Gastroesophageal sphincter (tissue), 4 donors: ENCODE results near the gene SHKBP1. TPM values are rescaled to one million over a fixed set of nuclear protein-coding genes. Genes with fewer than 3 reads are reported as not detected.
A peak's percentile ranks its signal among the peaks of the same experiment; 100 is the strongest.

Experiments
- ATAC-seq: fragments of 150-250 bp; one replicate; pipeline ENCODE4 v1.9.1; 2016; ENCODE audit warnings: mild to moderate bottlenecking, moderate library complexity
- H3K27ac ChIP-seq, 4 donors: fragments of 200-600 bp; sonication (generic) in 3 of 4; 1 replicate in 3 of 4; 2 replicates in 1 of 4; pipeline ENCODE4 v1.5.1; 2016 to 2019
- H3K27me3 ChIP-seq: fragments of 200-600 bp; sonication (generic); one replicate; pipeline ENCODE4 v1.5.1; 2019
- H3K36me3 ChIP-seq, 2 donors: fragments of 200-600 bp; sonication (generic); one replicate each; pipeline ENCODE4 v1.5.1; 2019; ENCODE audit warnings: control low read depth in 1 of 2
- H3K4me1 ChIP-seq, 3 donors: fragments of 200-600 bp; sonication (generic); 1 replicate in 2 of 3; 2 replicates in 1 of 3; pipeline ENCODE4 v1.5.1; 2016 to 2019; ENCODE audit warnings: control low read depth in 2 of 3
- H3K4me3 ChIP-seq, 2 donors: fragments of 200-600 bp; sonication (generic); one replicate each; pipeline ENCODE4 v1.5.1; 2019; ENCODE audit warnings: mild to moderate bottlenecking in 1 of 2, moderate library complexity in 1 of 2
- H3K9me3 ChIP-seq, 3 donors: fragments of 200-600 bp; sonication (generic); one replicate each; pipeline ENCODE4 v1.5.1; 2017 to 2019; ENCODE audit warnings: control low read depth in 2 of 3
- EP300 ChIP-seq: sonication (generic); formaldehyde crosslinking; IDR thresholded peaks from one replicate; pipeline ENCODE4 v1.6.1; 2017; ENCODE audit warnings: antibody characterized with exemption, mild to moderate bottlenecking
- POLR2A ChIP-seq, 2 donors: fragments of 450-650 bp; IDR thresholded peaks; one replicate each; pipeline ENCODE4 v1.6.1; 2017; ENCODE audit warnings: antibody characterized with exemption in 2 of 2, mild to moderate bottlenecking in 2 of 2, moderate library complexity in 1 of 2
- POLR2AphosphoS5 ChIP-seq: sonication (generic); formaldehyde crosslinking; IDR thresholded peaks from one replicate; pipeline ENCODE4 v1.6.1; 2017; ENCODE audit warnings: antibody characterized with exemption
- WGBS, 2 donors: methylation state at CpG; one replicate each; pipeline ENCODE4 v1.1.5; 2018; ENCODE audit warnings: low coverage in 1 of 2; 5-methylcytosine and 5-hydroxymethylcytosine counted together
- total RNA-seq, 4 donors: library from RNA; depleted of rRNA; stranded (reverse); fragments of >200 nt; gene quantifications; one replicate each; pipeline ENCODE4 v1.1.0, GENCODE V29; 2016
- TF ChIP-seq, protein P1 (sequence below), 4 experiments: fragments of 200-600 bp in 2 of 4; fragments of 450-650 bp in 2 of 4; sonication (generic) in 1 of 4; IDR thresholded peaks; one replicate each; pipeline ENCODE4 v1.5.1; 2017 to 2019; ENCODE audit warnings: antibody characterized with exemption in 4 of 4, mild to moderate bottlenecking in 2 of 4, moderate library complexity in 2 of 4

Gene SHKBP1
- total RNA-seq, 4 donors from 2014 or later, result 30.3 to 50.1 (median 37.7) TPM

DNA sequence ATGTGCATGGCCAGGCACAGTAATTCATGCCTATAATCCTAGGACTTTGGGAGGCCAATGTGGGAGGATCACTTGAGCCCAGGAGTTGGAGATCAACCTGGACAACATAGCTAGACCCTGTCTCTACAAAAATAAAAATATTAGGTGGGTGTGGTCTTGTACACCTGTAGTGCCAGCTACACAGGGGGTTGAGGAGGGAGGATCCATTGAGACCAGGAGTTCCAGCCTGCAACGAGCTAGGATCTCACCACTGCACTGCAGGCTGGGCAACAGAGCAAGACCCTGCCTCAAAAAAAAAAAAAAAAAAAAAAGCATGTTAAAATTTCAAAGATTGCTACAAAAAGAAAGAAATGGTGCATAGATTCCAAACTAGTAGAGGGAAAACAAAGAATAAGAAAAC is 61.7 kb downstream of the SHKBP1 start:
- WGBS, 2 donors, result 83% methylated on average over 1 of the region's 1 CpG; no CpG with 5 or more reads in 1 of the 2 donors
- TF ChIP-seq POLR2AphosphoS5 (no peak), EP300 (no peak), POLR2A (IDR thresholded peaks at IDR 0.05) (no peak)
- TF ChIP-seq, protein P1, sequence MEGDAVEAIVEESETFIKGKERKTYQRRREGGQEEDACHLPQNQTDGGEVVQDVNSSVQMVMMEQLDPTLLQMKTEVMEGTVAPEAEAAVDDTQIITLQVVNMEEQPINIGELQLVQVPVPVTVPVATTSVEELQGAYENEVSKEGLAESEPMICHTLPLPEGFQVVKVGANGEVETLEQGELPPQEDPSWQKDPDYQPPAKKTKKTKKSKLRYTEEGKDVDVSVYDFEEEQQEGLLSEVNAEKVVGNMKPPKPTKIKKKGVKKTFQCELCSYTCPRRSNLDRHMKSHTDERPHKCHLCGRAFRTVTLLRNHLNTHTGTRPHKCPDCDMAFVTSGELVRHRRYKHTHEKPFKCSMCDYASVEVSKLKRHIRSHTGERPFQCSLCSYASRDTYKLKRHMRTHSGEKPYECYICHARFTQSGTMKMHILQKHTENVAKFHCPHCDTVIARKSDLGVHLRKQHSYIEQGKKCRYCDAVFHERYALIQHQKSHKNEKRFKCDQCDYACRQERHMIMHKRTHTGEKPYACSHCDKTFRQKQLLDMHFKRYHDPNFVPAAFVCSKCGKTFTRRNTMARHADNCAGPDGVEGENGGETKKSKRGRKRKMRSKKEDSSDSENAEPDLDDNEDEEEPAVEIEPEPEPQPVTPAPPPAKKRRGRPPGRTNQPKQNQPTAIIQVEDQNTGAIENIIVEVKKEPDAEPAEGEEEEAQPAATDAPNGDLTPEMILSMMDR (IDR thresholded peaks at IDR 0.05), result no peak
- Histone ChIP-seq H3K36me3 (no peaks in the 10 kb centered on the region), H3K27me3 (no peaks in the 10 kb centered on the region), H3K27ac (no peak overlapping the region), H3K4me3 (no peak overlapping the region), H3K9me3 (no peaks in the 10 kb centered on the region), H3K4me1 (peaks cover 0 to 40% (median 19%) of the 10 kb centered on the region in 3 donors)
- ATAC-seq, result no peak

DNA sequence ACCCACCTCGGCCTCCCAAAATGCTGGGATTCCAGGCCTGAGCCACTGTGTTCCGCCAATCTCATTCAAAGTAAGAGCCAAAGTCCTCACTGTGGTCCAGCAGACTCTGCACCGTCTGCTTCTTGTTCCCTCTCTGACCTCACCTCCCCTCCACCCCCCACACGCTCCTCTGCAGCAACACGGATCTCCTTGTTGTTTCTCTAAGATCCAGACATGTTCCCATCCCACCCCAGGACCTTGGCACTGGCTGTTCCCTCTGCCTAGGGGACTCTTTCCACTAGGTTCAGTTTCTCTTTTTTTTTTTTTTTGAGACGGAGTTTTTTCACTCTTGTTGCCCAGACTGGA is 62.9 kb downstream of the SHKBP1 start:
- WGBS, 2 donors, result 55 to 90% methylated on average over 2 to 6 of the region's 6 CpGs
- Histone ChIP-seq H3K27me3 (no peaks in the 10 kb centered on the region), H3K36me3 (no peaks in the 10 kb centered on the region), H3K4me1 (peaks cover 0 to 32% (median 12%) of the 10 kb centered on the region in 3 donors), H3K27ac (peak overlapping the region in 2 of 4 donors; percentile 71 to 83), H3K9me3 (no peaks in the 10 kb centered on the region), H3K4me3 (no peak overlapping the region)
- no peak for TF ChIP-seq POLR2AphosphoS5
- no peak for TF ChIP-seq EP300
- TF ChIP-seq, protein P1 (IDR thresholded peaks at IDR 0.05), result no peak
- TF ChIP-seq POLR2A (IDR thresholded peaks at IDR 0.05), result no peak
- peak; percentile 15 for ATAC-seq

DNA sequence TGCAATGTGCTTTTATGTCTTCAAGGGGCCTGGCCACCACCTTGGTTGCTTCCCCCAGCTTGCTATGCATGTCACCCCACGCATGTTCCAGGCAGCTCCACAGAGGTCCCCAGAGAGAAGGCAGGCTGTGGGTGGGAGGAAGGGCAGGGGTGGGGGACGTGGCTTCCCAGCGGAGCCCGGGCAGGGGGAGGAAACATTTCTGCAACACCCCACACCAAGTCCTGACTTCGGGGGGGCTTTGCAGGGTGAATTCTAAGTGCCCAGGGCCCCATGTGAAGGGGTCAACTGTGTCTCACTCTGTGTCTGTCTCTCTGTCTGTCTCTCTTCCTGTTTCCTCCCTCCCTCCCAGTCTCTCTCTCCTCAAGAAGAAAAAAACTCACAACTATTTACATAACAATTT is 64.1 kb downstream of the SHKBP1 start:
- H3K27ac ChIP-seq, result peak overlapping the region in 3 of 4 donors; percentile 66 to 83 (median 71)
- ATAC-seq, result no peak
- WGBS, 2 donors, result 4% methylated on average over 3 of the region's 5 CpGs; no CpG with 5 or more reads in 1 of the 2 donors

More for the DNA sequence above, 64.1 kb downstream of the SHKBP1 start:
- no peaks in the 10 kb centered on the region for H3K27me3 ChIP-seq
- H3K36me3 ChIP-seq, result no peaks in the 10 kb centered on the region
- no peak overlapping the region for H3K4me3 ChIP-seq
- TF ChIP-seq POLR2AphosphoS5, result no peak
- TF ChIP-seq, protein P1 (IDR thresholded peaks at IDR 0.05), result no peak
- no peak for TF ChIP-seq POLR2A (IDR thresholded peaks at IDR 0.05)
- TF ChIP-seq EP300, result no peak
- H3K4me1 ChIP-seq, result peaks cover 0 to 41% (median 16%) of the 10 kb centered on the region in 3 donors
- no peaks in the 10 kb centered on the region for H3K9me3 ChIP-seq

Other genes with a start within 250 kb of the SHKBP1 start
- 10 to 100 TPM in 3 of 4 donors, 1 to 10 TPM in 1; 10.0 to 29.7 (median 19.2) TPM for gene C19orf47, start 228.5 kb upstream of the SHKBP1 start, total RNA-seq
- gene PLD3, start 228.2 kb upstream of the SHKBP1 start, total RNA-seq, result 100 to 1,000 TPM; 237 to 302 (median 266) TPM
- gene HIPK4, start 186.7 kb upstream of the SHKBP1 start, total RNA-seq, result 1 to 10 TPM in 1 of 4 donors, under 1 TPM in 1, not detected in 2; 0.19 to 1.1 TPM
- 10 to 100 TPM in 1 of 4 donors, 1 to 10 TPM in 3; 4.5 to 12.7 (median 6.7) TPM for gene PRX, start 163.5 kb upstream of the SHKBP1 start, total RNA-seq
- gene SERTAD1, start 150.9 kb upstream of the SHKBP1 start, total RNA-seq, result 10 to 100 TPM; 16.6 to 22.1 (median 18.9) TPM
- 10 to 100 TPM; 22.1 to 30.2 (median 26.4) TPM for gene SERTAD3, start 132.5 kb upstream of the SHKBP1 start, total RNA-seq
- 100 to 1,000 TPM; 146 to 209 (median 164) TPM for gene BLVRB, start 111.1 kb upstream of the SHKBP1 start, total RNA-seq
- gene SPTBN4, start 109.9 kb upstream of the SHKBP1 start, total RNA-seq, result 1 to 10 TPM; 4.7 to 9.4 (median 5.9) TPM
- 100 to 1,000 TPM; 199 to 369 (median 320) TPM for gene LTBP4, start 24.5 kb downstream of the SHKBP1 start, total RNA-seq
- gene NUMBL, start 113.8 kb downstream of the SHKBP1 start, total RNA-seq, result 10 to 100 TPM; 35.8 to 60.6 (median 49.1) TPM
- gene COQ8B, start 140.0 kb downstream of the SHKBP1 start, total RNA-seq, result 10 to 100 TPM; 27.3 to 50.5 (median 44.7) TPM
- 10 to 100 TPM; 25.2 to 71.8 (median 30.6) TPM for gene ITPKC, start 140.2 kb downstream of the SHKBP1 start, total RNA-seq
- gene ACTMAP, start 173.6 kb downstream of the SHKBP1 start, total RNA-seq, result 1 to 10 TPM in 3 of 4 donors, under 1 TPM in 1; 0.89 to 2.4 (median 2.0) TPM
- 10 to 100 TPM; 24.5 to 56.0 (median 48.2) TPM for gene SNRPA, start 174.3 kb downstream of the SHKBP1 start, total RNA-seq
- gene MIA, start 198.6 kb downstream of the SHKBP1 start, total RNA-seq, result 1 to 10 TPM in 3 of 4 donors, not detected in 1; 1.4 to 9.2 (median 3.1) TPM
- gene RAB4B, start 201.4 kb downstream of the SHKBP1 start, total RNA-seq, result 10 to 100 TPM; 18.7 to 27.5 (median 20.9) TPM
- gene EGLN2, start 222.3 kb downstream of the SHKBP1 start, total RNA-seq, result 100 to 1,000 TPM in 3 of 4 donors, 10 to 100 TPM in 1; 99.1 to 115 (median 107) TPM